ENCODE measurements around the gene EID3.

GRCh38 chr12:104336115-104336514 is 32.6 kb downstream of the EID3 start:
- TF ChIP-seq, protein P1, sequence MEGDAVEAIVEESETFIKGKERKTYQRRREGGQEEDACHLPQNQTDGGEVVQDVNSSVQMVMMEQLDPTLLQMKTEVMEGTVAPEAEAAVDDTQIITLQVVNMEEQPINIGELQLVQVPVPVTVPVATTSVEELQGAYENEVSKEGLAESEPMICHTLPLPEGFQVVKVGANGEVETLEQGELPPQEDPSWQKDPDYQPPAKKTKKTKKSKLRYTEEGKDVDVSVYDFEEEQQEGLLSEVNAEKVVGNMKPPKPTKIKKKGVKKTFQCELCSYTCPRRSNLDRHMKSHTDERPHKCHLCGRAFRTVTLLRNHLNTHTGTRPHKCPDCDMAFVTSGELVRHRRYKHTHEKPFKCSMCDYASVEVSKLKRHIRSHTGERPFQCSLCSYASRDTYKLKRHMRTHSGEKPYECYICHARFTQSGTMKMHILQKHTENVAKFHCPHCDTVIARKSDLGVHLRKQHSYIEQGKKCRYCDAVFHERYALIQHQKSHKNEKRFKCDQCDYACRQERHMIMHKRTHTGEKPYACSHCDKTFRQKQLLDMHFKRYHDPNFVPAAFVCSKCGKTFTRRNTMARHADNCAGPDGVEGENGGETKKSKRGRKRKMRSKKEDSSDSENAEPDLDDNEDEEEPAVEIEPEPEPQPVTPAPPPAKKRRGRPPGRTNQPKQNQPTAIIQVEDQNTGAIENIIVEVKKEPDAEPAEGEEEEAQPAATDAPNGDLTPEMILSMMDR (IDR thresholded peaks at IDR 0.05) = no peak
- no peak for TF ChIP-seq POLR2AphosphoS5 (IDR thresholded peaks at IDR 0.05; ENCODE audit: insufficient read depth in 1 of 2, low read depth in 1 of 2)
